Uterus (tissue), 2 donors: ENCODE data around the gene GABRG3.

ENCODE experiments used
- CTCF ChIP-seq, 4 experiments: fragments of 200-600 bp in 2 of 4; fragments of 450-650 bp in 2 of 4; sonication (generic) in 2 of 4; IDR thresholded peaks; one replicate each; pipeline ENCODE4 v1.5.1; 2016 to 2019; ENCODE audit warnings: antibody characterized with exemption in 4 of 4, mild to moderate bottlenecking in 2 of 4, moderate library complexity in 1 of 4
- POLR2A ChIP-seq, 2 donors: fragments of 450-650 bp; IDR thresholded peaks; one replicate each; pipeline ENCODE4 v1.6.1; 2016; ENCODE audit warnings: antibody characterized with exemption in 2 of 2, mild to moderate bottlenecking in 1 of 2, moderate library complexity in 1 of 2

DNA sequence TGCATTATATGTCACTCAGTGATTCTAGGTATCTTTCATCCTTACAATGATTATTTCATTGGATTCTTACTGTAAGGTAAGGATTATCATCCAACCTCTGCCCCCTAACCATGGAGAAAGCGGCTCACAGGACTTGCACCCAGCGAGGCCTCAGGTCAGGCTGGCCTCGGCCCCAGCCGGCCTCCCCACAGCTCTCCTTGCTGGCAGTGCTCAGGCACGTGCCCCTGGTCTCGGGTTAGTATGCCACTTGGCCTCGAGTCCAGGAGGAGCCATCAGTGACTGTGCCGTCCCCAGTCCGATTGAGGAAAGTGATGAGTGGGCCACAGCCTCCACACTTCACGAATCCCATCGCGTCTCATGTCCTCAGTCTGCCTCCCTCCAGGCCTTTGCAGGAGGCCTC is 35.7 kb upstream of the GABRG3 start:
- TF ChIP-seq CTCF (IDR thresholded peaks at IDR 0.05), result no peak
- TF ChIP-seq POLR2A (IDR thresholded peaks at IDR 0.05), result no peak
